ENCODE measurements around the gene TRIO. TPM values are rescaled to one million over a fixed set of nuclear protein-coding genes. Genes with fewer than 3 reads are reported as not detected.

Gene TRIO
- total RNA-seq, 1 donor from 2014 or later, result 186 TPM

DNA sequence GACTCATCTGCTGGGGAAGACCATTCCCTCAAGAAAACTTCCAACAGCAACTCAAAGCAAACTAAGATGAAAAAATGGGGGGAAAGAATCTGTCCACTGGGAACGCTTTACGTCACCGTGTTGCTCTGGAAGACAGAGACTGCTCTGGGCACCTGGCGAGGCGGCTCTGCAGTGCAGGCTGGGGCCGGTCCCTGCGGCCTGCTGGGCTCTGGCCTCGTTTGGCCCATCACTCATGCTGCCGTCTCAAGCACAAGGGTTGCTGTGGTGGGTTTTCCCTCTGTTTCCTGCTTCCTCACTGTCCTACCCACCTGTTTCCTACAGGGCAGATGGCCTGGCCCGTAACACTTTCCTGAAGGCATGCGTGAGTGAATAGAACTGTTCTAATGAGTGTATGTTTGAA is 345.6 kb downstream of the TRIO start:
- no peak for DNase-seq

DNA sequence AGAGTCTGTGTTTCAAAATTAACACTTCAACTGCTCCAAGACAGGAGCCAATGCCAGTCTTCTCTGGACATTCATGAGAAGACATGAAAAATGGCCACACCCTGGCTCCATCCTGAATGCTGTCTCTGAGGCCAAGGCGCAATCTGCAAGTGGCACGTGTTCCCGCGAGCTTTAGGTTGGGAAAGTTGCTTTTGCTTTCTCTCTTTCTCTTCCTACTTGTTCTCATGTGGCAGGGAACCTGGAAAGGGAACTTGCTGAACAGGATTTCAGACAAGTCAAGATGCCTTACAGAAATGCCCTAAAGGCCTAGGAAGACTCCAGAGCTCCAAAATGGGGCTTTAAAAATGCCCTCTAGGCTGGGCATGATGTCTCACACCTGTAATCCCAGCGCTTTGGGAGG is 346.5 kb downstream of the TRIO start:
- DNase-seq, result no peak

DNA sequence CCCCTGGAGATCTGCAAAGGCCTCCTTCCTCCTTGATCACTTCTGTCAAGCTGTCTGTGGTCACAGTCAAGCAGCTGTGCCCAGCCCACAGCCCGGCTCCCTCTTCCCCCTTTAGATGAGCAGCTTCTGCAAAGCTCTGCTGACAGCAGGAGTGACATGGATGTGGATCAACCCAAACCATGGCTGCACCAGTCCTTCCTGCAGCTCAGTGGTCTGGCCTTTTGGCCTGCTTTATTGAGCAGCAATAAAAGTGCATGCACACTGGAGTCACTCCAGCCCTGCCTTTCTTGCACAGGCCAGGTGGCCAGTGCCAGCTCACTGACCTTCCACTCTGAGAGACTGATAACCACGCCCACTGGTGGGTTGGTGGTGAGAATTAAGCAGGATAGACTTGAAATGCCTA is 347.2 kb downstream of the TRIO start:
- DNase-seq, result no peak

DNA sequence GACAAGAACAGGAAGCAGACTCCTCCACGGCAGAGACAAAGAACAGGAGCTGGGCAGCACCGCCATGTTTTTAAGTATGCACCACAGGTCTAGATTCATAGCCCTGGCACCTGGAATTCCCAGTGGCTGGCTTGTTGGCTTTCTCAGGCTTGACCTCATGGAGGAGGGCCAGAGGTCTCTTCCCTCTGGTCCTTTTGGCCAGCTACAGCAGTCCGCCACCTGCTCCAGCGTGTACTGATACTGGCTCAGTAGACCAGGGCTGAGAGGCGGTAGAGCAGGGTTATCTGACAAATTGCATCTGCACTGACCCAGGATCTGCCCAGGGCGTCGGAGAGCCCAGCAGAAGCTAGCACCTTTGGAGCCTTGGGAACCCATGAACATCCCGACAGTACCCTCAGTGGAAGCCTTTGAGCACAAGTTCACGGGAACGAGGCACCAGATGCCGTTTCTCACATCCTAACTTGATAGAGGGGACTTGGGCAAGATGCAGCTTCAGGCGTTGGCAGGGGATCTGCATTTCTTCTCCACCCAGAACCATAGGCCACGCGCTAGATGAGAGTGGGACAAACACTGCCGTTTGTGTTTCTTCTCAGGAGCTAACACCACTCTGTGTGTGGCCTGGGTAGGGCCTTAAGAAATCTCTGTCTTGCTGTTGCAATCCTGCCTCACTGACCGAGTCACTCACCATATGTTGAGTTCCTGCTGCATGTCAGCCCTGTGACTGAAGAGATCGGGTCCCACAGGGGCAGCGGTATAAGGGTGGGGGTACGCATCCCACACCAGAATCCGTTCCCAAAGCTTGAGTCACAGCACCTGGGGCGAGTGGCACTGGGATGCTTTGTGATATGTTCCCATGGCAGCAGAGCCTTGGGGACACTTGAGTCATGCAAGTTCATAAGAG is 348.1 kb downstream of the TRIO start:
- no peak for DNase-seq

DNA sequence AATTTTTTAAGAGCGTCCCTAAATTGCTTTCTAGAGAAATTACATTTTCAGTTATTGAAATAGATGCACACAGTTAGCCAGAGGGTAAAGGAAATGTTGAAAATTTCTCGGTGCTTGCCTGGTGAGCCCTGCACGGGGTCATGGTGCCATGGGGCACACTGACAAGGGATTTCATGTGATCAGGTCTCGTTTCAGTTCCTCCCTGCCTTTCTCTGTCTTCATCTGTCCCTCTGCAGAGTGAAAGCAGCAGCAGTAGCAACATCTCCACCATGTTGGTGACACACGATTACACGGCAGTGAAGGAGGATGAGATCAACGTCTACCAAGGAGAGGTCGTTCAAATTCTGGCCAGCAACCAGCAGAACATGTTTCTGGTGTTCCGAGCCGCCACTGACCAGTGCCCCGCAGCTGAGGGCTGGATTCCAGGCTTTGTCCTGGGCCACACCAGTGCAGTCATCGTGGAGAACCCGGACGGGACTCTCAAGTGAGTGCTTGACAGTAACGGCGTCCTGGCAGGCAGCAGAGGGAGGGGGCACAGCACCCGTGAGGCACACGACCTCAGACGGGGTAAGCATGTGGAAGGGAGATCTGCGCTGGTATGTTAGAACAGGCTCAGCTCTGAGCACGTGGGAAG is 349.3 kb downstream of the TRIO start:
- DNase-seq, result no peak

DNA sequence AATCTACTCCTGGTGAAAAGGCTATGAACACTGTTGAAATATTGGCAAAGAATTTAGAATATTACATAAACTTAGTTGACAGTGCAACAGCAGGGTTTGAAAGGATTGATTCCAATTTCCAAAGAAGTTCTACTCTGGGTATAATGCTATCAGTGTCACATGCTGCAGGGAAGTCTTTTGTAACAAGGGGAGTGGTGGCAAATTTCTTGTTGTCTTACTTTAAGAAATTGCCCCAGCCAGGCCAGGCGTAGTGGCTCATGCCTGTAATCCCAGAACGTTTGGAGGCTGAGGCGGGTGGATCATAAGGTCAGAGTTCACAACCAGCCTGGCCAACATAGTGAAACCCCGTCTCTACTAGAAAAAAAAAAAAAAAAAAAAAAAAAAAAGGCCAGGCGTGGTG is 352.2 kb downstream of the TRIO start:
- no peak for DNase-seq

DNA sequence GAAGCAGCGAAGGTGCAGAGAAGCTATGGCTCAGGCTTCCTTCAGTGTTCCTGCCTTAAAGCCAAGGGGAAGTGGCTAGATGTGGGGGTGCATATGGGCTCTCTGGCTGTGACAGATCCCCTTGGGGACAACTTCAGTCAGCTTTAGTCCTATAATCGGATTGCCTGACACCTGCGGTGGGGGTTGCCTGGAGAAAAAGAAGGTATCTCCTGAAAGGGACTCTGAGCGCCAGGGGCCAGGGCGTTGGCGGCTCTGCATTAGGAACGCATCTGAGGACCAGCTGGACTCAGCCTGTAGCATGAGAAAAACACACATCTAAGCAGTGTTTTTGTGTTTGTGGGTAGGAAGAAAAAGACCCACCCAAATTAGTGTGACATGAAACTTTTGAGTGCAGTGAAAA is 354.2 kb downstream of the TRIO start:
- DNase-seq, result no peak

DNA sequence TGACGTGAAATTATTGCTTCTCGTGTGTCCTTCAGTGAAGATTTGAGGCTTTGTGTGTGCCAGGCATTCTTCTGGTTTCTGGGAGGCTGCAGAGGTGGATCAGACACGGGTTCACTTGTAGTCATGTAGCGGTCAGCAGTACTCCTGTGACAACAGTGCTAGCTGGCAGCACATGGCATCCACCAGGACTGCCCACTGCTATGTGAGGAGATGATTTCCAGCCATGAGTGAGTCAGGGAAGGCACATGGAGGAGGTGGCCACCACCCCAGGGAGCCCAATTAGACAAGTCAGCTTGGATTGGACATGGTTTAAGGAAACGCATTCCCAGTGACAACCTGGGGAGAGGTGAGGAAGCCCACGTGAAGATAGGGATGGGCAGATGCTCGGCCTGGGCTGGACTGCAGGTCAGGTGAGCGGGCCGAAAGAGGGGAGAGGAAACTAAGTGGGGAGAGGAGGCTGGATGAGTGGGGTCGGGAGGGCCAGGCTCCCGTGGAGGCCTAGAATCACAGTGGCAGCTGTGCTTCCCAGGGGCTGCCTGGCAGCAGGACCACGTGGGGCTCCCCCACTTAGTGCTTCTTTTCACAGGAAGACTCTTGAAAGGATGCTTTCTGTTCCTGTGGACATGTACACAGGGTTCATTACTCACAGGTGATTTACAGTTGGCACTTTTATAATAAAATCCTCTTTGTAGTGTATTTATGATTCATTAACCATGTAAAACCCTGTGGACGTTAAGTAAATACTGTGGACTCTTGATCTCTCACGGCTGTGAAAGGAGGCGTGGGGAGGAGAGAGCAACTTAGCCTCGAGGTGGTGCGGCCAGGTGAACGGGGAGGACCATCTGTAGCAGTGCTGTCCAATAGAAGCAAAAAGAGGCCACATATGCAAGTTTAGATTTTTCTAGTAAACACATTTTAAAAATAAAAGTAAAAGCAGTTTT is 358.5 kb downstream of the TRIO start:
- no peak for DNase-seq

DNA sequence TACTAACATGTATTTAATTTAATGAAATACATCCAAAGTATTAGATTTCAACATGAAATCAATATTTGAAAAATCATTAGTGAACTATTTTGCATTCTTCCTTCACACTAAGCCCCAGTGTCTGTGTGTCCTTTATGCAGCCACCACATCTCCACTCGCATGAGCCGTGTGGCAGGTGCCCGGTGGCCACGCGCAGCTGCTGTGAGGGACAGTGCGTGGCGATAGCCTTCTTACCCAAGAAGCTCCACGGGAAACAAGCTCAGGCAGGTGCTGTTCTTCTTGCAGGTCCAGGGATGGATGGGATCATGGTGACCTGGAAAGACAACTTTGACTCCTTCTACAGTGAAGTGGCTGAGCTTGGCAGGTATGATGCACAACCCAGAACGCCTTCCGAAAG is 359.1 kb downstream of the TRIO start:
- no peak for DNase-seq

DNA sequence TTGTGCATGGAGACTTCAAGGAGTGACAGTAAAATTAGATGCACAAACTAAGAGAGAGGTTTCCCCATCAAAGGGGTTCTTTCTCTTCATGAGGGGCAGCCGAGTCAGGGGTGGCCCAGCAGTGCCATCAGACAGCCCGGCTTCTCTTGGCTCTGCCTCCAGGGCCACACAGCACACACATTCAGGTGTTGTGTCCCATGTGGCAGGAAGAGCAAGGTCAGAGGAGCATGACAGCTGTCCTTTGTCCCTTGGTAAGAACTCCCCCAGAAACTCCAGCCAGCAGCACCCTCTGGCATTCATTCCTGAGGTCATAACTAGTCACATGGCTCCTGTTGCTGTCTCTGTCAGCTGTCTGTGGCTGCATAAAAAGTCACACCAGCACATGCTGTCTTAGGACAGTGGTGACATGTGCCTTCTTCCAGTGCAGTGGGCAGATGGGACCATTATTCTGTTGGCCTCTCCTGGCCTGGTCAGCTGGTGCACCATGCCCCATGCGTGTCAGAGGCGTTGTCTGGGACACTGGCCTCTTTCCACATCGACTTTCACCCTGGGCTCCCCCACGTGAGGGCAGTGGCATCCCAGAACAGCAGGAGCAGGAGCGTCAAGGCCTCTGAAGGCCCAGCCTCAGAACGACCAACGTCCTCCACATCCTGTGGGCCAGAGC is 360.0 kb downstream of the TRIO start:
- no peak for DNase-seq

DNA sequence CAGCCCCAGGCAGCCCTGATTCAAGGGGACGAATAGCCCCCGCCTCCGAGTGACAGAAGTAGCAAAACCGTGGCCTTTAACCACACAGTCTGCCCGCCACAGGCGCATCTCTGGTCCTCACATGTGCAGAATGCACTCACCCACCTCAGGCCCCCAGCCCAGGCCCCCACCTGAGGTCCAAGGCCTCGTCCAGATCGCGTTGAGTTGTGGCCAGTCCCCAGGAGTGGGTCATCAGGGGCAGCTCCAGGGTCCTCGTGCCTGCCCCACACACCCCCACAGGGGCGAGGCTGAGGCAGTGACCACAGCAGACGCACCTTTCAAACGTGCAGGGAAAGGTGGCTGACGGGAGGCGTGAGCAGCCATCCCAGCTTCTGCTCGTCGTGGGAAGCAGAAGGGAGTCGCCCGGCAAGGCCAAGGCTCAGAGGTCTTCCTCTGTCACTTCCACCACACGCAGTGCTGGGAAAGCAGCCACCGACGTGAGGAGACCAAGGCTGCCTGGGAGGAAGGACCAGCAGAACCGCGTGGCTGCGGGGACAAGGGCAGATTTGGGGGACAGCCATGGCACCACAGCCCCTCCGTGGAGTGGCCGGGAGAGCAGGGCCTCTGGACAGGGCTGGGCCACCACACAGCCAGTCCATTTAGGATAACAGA is 360.7 kb downstream of the TRIO start:
- no peak for DNase-seq

DNA sequence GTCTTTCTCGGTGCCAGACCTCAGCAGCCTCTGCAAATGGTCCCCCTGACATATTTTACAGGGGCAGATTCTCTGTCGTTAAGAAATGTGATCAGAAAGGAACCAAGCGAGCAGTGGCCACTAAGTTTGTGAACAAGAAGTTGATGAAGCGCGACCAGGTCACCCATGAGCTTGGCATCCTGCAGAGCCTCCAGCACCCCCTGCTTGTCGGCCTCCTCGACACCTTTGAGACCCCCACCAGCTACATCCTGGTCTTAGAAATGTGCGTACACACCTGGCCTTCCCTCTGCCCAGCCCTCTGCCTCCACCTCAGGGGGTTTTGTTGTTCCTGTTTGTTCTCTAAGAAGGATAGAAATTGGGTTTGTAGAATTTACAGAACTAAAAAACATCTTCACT is 361.2 kb downstream of the TRIO start:
- DNase-seq, result no peak

DNA sequence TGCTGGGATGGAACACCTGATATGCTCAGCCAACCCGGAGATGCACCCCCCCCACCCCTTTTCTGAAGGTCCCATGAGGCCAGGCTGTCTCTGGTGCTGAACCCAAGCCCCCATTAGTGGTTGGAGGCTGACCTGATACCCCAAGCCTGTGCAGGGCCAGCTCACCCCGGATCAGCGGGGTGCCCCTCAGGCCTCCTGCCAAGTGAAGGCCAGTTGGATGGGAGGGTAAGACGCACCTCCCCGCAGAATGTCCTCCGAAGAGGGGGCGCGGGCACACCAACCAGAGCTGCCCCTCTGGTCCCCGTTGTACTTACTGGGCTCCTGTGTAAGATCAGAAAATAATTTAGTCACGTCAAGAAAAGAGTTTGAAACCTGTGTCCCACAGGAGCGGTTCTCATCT is 361.7 kb downstream of the TRIO start:
- DNase-seq, result no peak

DNA sequence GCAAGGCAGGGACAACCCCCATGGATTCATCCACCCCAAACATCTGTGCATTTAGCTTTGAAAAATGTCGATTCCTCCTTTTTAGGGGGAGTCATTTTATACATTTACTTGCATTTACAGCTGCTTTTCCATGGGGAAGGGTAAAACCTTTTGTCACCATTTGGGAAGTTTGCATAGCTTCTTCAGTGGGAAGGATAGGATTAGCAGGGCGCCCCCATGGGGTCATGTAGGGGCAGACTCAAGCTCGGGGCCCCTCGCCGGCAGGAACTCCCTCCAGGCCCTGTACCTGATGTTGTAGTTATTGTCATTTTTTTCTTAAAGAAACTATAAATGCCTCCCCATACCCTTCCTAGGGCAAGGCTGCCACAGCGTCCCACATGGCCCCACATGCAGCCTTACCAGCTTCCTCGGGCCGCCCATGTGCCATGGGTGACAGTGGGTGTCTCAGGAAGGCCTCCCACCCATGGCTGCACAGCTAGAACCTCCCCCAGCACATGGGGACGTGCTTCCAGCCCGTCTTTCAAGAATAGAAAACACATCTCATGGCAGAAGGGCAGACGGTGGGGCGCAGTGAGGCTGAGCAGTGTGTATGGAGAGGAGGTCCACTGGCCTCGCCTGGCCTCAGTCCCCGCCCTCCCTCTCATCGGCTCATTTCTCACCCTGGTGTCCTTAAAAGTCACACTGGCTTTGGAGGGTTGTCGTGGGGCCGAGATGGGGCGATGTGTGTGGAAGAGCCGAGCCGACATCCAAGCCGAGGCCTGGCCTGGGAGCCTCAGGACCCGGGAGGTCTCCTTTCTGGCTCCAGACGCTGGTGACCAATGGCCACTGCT is 362.4 kb downstream of the TRIO start:
- DNase-seq, result no peak

DNA sequence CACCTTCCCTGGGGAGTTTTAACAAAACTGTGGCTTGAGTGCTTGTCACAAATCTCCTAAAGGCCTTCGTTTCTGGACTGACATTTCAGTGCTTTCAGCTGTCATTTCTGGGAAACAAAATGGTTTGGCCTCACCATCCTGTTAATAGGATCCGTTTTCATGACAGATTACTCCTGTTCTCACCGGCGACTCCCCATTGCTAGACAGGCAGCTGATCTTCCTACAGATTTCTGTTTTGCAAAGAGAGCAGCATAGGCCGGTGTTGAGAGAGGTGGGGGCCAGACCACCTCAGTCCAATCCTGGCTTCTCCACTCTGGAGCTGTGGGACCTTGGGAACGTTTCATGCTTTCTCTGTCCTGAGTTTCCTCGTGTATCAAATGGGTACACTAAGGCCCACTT is 363.0 kb downstream of the TRIO start:
- no peak for DNase-seq

DNA sequence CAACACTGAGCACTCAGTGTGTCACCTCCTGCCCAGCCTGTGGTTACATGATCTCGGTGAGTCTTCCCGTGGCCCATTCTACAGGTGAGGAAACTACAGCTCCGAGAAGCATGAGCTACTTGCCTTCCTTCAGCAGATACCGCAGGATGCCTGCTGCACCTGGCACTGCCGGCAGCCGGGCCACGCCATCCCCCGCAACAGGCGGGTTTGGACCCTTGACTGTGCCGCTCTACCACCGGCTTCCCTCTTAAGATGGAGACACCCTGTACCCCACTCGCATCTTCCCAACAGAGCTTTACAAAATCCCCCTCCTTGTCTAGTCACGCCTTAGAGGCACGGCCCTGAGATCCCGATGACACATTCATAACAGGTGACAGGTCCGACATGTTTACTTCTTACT is 363.5 kb downstream of the TRIO start:
- no peak for DNase-seq

DNA sequence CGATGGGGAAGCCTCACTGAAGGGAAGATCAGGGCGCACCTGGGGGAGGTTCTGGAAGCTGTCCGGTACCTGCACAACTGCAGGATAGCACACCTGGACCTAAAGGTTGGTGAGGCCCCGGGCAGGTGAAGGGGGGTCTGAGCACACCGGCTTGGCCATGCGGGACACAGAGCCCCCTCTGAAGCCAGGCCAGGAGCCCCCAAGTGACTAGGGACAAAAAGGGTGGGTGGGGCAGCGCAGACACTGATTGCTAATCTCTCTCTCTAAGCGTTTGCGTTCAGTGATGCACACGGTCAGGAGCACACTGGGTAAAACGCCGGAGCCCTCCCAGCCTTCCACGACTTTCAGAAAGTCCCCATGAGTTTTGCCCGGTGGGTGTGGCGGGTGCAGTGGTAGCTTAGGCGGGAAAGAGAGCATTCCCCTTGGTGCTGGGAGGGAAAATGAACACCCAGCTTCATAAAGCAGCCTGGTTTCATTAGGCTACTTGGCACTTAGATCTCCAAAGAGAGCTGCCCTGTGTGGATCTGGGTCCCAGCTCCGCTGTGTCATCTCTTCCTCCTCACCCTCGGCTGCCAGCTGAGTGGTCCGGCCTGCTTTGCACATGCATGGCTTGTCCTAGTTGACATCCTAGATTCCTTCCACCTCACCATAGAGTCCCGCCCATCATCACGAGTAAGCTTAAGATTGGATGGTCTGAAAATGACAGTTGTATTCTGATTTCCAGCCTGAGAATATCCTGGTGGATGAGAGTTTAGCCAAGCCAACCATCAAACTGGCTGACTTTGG is 364.2 kb downstream of the TRIO start:
- DNase-seq, result no peak

DNA sequence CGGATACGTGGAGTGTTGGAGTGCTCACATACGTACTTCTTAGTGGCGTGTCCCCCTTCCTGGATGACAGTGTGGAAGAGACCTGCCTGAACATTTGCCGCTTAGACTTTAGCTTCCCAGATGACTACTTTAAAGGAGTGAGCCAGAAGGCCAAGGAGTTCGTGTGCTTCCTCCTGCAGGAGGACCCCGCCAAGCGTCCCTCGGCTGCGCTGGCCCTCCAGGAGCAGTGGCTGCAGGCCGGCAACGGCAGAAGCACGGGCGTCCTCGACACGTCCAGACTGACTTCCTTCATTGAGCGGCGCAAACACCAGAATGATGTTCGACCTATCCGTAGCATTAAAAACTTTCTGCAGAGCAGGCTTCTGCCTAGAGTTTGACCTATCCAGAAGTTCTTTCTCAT is 364.9 kb downstream of the TRIO start:
- no peak for DNase-seq

DNA sequence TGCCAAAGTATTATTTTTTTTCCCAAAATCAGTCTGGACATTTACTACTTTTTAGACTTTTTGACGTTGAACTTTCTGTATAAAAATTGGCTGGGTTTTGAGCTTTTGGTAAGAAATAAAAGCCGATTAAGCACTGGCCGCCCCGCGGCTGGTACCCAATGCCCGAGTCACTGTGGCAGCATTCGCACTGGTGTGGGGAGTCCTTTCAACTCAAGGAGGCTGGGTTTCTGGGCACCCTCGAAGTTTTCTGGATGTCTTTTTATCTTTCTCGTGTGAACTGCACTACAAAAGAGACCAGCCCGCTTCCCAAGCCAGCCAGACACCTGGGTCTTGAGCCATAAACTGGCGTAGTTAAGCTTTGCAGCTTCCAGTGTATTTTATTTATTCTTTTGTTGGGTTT is 366.4 kb downstream of the TRIO start:
- no peak for DNase-seq

DNA sequence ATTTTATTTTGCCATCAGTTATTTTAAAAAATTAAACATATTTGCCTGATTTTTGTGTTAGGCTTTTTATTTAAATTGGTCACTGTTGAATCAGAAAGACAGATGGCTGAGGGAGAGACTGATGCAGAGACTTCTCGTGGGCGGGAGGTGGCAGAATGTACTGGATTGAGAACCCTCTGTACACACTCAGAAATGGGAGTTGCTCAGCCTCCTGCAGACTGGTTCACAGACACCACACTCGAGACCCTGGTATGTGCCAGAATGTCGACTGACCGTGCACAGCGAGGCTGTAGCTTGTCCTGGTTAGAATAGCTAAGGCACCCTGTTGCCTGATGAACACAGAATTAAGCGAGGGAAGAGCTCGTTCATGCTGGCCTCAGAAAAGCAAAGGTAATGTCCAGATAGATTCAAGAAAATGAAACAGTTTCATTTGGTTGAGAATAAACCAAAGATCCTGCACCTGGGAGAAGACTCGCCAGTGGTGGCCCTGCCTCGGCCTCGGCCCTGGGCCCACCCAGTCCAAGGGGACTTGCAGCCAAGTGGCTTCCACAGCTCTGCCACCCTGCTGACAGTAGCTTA is 367.1 kb downstream of the TRIO start:
- DNase-seq, result no peak

Measured in skin of body (tissue), 2 donors.